ENCODE data around the gene MEIS1. TPM values are rescaled to one million over a fixed set of nuclear protein-coding genes. Genes with fewer than 3 reads are reported as not detected.
A peak's percentile ranks its signal among the peaks of the same experiment; 100 is the strongest.

MEIS1 gene
- total RNA-seq, 1 experiment from 2014 or later, result 0.66 TPM

DNA sequence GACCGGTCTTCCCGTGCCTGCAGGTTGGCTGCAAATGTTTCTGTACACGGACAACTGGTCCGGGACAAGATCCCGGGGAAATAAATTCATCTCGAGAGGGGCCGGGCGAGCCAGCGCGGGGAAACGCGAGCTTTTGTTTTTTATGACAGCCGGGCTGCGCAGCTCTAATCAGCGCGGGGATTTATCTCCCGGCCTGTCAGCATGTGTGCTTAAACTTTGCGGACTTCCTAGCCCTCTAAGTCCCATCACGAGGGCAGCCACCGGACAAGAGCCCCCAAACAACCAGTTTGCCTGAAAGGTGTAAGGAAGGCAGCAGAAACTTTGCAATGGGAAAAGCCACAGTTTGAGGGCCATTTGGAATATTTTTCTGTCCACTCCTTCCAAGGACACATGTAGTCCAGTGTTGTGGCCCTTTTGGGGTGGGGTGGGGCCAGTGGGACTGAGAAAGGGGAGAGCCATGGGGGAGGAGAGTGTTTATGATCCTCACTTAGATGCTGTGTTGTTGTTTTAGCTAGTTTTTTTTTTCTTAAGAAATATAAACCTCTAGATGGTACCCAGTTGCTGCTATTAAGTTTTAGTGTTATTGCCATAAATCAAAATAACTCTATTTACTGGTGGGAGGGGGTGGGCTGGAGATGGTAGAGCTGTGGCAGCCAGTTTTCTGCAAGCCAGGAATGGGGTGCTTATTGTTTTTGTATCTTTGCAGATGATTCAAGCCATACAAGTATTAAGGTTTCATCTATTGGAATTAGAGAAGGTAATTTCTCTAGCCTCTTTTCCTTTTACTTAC, 6.0 kb downstream of the MEIS1 start:
- Histone ChIP-seq H3K79me1 (ENCODE audit: insufficient read depth, low read depth, low read length, poor library complexity, severe bottlenecking) (no peaks in the 10 kb centered on the region), H3K4ac (ENCODE audit: low read depth, low read length) (no peak overlapping the region), H4K8ac (replicated peaks; ENCODE audit: insufficient read length, low read depth, low read length) (no peak overlapping the region), H3K9me3 (ENCODE audit: control insufficient read depth, low read depth, low read length) (no peaks in the 10 kb centered on the region), H2AFZ (ENCODE audit: low read length) (no peak overlapping the region), H2BK5ac (ENCODE audit: insufficient read length, low read length) (no peak overlapping the region), H3K27ac (ENCODE audit: insufficient read length, low read depth, low read length) (no peak overlapping the region), H2BK12ac (ENCODE audit: insufficient read length, low read depth, low read length) (no peak overlapping the region), H3K4me1 (ENCODE audit: insufficient read depth, low read length) (peaks cover 4% of the 10 kb centered on the region), H3K23me2 (ENCODE audit: insufficient read length, low read depth, low read length, poor library complexity, severe bottlenecking) (peaks cover 14% of the 10 kb centered on the region), H3K9ac (ENCODE audit: extremely low read depth, insufficient read length, low read length) (no peak overlapping the region), H3K56ac (ENCODE audit: insufficient read length, low read depth, low read length) (no peak overlapping the region), H3T11ph (ENCODE audit: low read length) (no peak overlapping the region), H3K4me2 (ENCODE audit: insufficient read depth, insufficient read length, low read length) (no peak overlapping the region), H2BK15ac (ENCODE audit: low read depth, low read length) (no peak overlapping the region), H3K79me2 (ENCODE audit: insufficient read depth, low read length) (no peaks in the 10 kb centered on the region), H3K14ac (ENCODE audit: insufficient read depth, low read length) (no peak overlapping the region), H2AK5ac (ENCODE audit: insufficient read length, low read length) (no peak overlapping the region), H3K27me3 (ENCODE audit: insufficient read depth, low read length) (peaks cover 88% of the 10 kb centered on the region), H3K23ac (ENCODE audit: insufficient read length, low read depth, low read length) (no peak overlapping the region), H4K91ac (ENCODE audit: insufficient read length, low read depth, low read length) (no peak overlapping the region), H4K20me1 (ENCODE audit: control insufficient read depth, insufficient read depth, insufficient read length) (no peaks in the 10 kb centered on the region), H3K18ac (ENCODE audit: insufficient read length, low read depth, low read length) (no peak overlapping the region), H2BK20ac (ENCODE audit: low read depth, low read length, poor library complexity, severe bottlenecking) (no peak overlapping the region), H4K5ac (ENCODE audit: insufficient read length, low read depth, low read length) (no peak overlapping the region), H2BK120ac (ENCODE audit: low read depth, low read length, poor library complexity, severe bottlenecking) (no peak overlapping the region)
- no peak overlapping the region; a peak in 1 of 7 replicates for H3K27ac Mint-ChIP-seq
- H3K4me3 Mint-ChIP-seq, result peak overlapping the region in 1 of 2 experiments; percentile 42; a peak in 3 of 5 replicates
- WGBS (ENCODE audit: extremely low coverage, insufficient read length, low lambda C conversion rate), result no CpG with 5 or more reads among the region's 20 CpGs
- H3K27me3 Mint-ChIP-seq (ENCODE audit: low read depth), result peaks cover 100% of the 10 kb centered on the region
- H3K4me1 Mint-ChIP-seq, result peaks cover 35 to 73% of the 10 kb centered on the region in 2 experiments
- no peak for DNase-seq
- H3K9me3 Mint-ChIP-seq, result peaks cover 0 to 5% of the 10 kb centered on the region in 2 experiments; a peak in 2 of 5 replicates
- TF ChIP-seq, protein P1, sequence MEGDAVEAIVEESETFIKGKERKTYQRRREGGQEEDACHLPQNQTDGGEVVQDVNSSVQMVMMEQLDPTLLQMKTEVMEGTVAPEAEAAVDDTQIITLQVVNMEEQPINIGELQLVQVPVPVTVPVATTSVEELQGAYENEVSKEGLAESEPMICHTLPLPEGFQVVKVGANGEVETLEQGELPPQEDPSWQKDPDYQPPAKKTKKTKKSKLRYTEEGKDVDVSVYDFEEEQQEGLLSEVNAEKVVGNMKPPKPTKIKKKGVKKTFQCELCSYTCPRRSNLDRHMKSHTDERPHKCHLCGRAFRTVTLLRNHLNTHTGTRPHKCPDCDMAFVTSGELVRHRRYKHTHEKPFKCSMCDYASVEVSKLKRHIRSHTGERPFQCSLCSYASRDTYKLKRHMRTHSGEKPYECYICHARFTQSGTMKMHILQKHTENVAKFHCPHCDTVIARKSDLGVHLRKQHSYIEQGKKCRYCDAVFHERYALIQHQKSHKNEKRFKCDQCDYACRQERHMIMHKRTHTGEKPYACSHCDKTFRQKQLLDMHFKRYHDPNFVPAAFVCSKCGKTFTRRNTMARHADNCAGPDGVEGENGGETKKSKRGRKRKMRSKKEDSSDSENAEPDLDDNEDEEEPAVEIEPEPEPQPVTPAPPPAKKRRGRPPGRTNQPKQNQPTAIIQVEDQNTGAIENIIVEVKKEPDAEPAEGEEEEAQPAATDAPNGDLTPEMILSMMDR (conservative IDR thresholded peaks at IDR 0.05), result no peak
- no peaks in the 10 kb centered on the region for H3K36me3 Mint-ChIP-seq (ENCODE audit: insufficient read depth in 1 of 3, low read depth in 3 of 3)

Data from H9 (cell line).